Endothelial cell (in vitro differentiated cells): Measurements from ENCODE around the gene CRTC1. TPM values are rescaled to one million over a fixed set of nuclear protein-coding genes. Genes with fewer than 3 reads are reported as not detected.
"Not testable (repeated sequence)": the region's sequence is repeated elsewhere in the genome, so short reads cannot be mapped to it uniquely, and the experiment has no call there.

Source experiments
- DNase-seq: peaks from one replicate; pipeline ENCODE4 v3.0.0; 2021; ENCODE audit warnings: low spot score
- H3K27ac Mint-ChIP-seq: one replicate; pipeline ENCODE4 v1.8.0; 2021; ENCODE audit warnings: mixed read lengths, inconsistent platforms; ENCODE audit not compliant: unreplicated experiment
- H3K27me3 Mint-ChIP-seq: one replicate; pipeline ENCODE4 v1.8.0; 2021; ENCODE audit warnings: mild to moderate bottlenecking, moderate library complexity, mixed read lengths, inconsistent platforms; ENCODE audit not compliant: unreplicated experiment
- H3K36me3 Mint-ChIP-seq: one replicate; pipeline ENCODE4 v1.8.0; 2021; ENCODE audit warnings: mild to moderate bottlenecking, low read depth, mixed read lengths, inconsistent platforms; ENCODE audit not compliant: unreplicated experiment
- H3K4me1 Mint-ChIP-seq: one replicate; pipeline ENCODE4 v1.8.0; 2021; ENCODE audit warnings: mild to moderate bottlenecking, mixed read lengths, inconsistent platforms; ENCODE audit not compliant: unreplicated experiment
- H3K4me3 Mint-ChIP-seq: one replicate; pipeline ENCODE4 v1.8.0; 2021; ENCODE audit warnings: mild to moderate bottlenecking, mixed read lengths, inconsistent platforms; ENCODE audit not compliant: unreplicated experiment
- H3K9me3 Mint-ChIP-seq: one replicate; pipeline ENCODE4 v1.8.0; 2021; ENCODE audit warnings: mixed read lengths, inconsistent platforms; ENCODE audit not compliant: unreplicated experiment
- CTCF ChIP-seq: fragments of 200-600 bp; sonication (generic); IDR thresholded peaks from one replicate; pipeline ENCODE4 v1.5.0; 2021; ENCODE audit warnings: antibody characterized with exemption; ENCODE audit not compliant: unreplicated experiment
- total RNA-seq: library from RNA; stranded (reverse); fragmentation: NEBNext Ultra II Directional; extraction: Animal tissue kit (Norgen Biotek cat#: 25700); gene quantifications from one replicate; pipeline ENCODE4 v1.2.1, GENCODE V29; 2021; ENCODE audit not compliant: unreplicated experiment

The CRTC1 gene
- total RNA-seq, 1 donor from 2014 or later: 17.5 TPM

GRCh38 chr19:18807861-18808331 lies 124.4 kb downstream of the CRTC1 start:
- H3K9me3 Mint-ChIP-seq: no peaks in the 10 kb centered on the region
- no peak for DNase-seq
- no peak for TF ChIP-seq CTCF
- H3K4me3 Mint-ChIP-seq: no peak overlapping the region
- peaks cover 10% of the 10 kb centered on the region for H3K27me3 Mint-ChIP-seq
- no peaks in the 10 kb centered on the region for H3K36me3 Mint-ChIP-seq
- H3K27ac Mint-ChIP-seq: no peak overlapping the region
- no peaks in the 10 kb centered on the region for H3K4me1 Mint-ChIP-seq

- Mint-ChIP-seq H3K36me3 (no peaks in the 10 kb centered on the region), H3K27me3 (peaks cover 8% of the 10 kb centered on the region), H3K9me3 (no peaks in the 10 kb centered on the region), H3K4me3 (no peak overlapping the region), H3K4me1 (no peaks in the 10 kb centered on the region), H3K27ac (no peak overlapping the region)
- no peak for TF ChIP-seq CTCF
- no peak for DNase-seq
These were observed 125.8 kb downstream of the CRTC1 start for GRCh38 chr19:18809149-18809868.

GRCh38 chr19:18811638-18812037 lies 128.2 kb downstream of the CRTC1 start:
- not testable (repeated sequence) for H3K9me3 Mint-ChIP-seq, H3K4me1 Mint-ChIP-seq, H3K27ac Mint-ChIP-seq, DNase-seq, H3K36me3 Mint-ChIP-seq, H3K4me3 Mint-ChIP-seq
- H3K27me3 Mint-ChIP-seq: peaks cover 11% of the 10 kb centered on the region

GRCh38 chr19:18814063-18814462 lies 130.6 kb downstream of the CRTC1 start:
- no peaks in the 10 kb centered on the region for H3K36me3 Mint-ChIP-seq
- no peak overlapping the region for H3K27ac Mint-ChIP-seq
- H3K4me3 Mint-ChIP-seq: no peak overlapping the region
- peaks cover 8% of the 10 kb centered on the region for H3K27me3 Mint-ChIP-seq
- TF ChIP-seq CTCF: no peak
- H3K4me1 Mint-ChIP-seq: no peaks in the 10 kb centered on the region
- H3K9me3 Mint-ChIP-seq: no peaks in the 10 kb centered on the region
- DNase-seq: no peak

- H3K36me3 Mint-ChIP-seq: no peaks in the 10 kb centered on the region
- no peak overlapping the region for H3K4me3 Mint-ChIP-seq
- no peak for TF ChIP-seq CTCF
- no peaks in the 10 kb centered on the region for H3K9me3 Mint-ChIP-seq
- H3K4me1 Mint-ChIP-seq: no peaks in the 10 kb centered on the region
- peaks cover 5% of the 10 kb centered on the region for H3K27me3 Mint-ChIP-seq
- DNase-seq: no peak
- no peak overlapping the region for H3K27ac Mint-ChIP-seq
These were observed 132.2 kb downstream of the CRTC1 start for GRCh38 chr19:18815673-18816072.

- not testable (repeated sequence) for H3K4me3 Mint-ChIP-seq, H3K4me1 Mint-ChIP-seq, H3K27me3 Mint-ChIP-seq, H3K36me3 Mint-ChIP-seq, H3K9me3 Mint-ChIP-seq, H3K27ac Mint-ChIP-seq, DNase-seq
These were observed 133.2 kb downstream of the CRTC1 start for GRCh38 chr19:18816645-18817044.
